ENCODE results near the gene EGFR.

EGFR gene

DNA sequence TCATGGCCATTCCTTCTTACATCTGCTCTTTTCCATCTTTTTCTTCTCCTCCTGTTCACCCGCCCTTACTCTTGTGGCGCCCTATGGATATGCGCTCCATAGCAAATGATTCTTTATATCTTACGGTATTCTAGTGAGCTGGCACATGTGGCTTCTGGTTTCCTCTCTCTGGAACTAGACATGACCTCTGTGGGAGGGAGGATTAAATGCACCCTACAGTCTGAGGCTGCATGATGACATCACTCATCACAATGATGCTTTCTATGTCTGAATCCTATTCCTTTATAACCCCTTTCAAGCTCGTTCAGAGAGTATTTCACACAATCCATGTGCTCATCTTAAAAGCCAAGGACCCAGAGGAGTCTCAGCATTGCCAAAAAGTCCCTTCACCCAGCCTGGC is 153.3 kb downstream of the EGFR start:
- DNase-seq (ENCODE audit: low read depth in 3 of 3), result no peak

DNA sequence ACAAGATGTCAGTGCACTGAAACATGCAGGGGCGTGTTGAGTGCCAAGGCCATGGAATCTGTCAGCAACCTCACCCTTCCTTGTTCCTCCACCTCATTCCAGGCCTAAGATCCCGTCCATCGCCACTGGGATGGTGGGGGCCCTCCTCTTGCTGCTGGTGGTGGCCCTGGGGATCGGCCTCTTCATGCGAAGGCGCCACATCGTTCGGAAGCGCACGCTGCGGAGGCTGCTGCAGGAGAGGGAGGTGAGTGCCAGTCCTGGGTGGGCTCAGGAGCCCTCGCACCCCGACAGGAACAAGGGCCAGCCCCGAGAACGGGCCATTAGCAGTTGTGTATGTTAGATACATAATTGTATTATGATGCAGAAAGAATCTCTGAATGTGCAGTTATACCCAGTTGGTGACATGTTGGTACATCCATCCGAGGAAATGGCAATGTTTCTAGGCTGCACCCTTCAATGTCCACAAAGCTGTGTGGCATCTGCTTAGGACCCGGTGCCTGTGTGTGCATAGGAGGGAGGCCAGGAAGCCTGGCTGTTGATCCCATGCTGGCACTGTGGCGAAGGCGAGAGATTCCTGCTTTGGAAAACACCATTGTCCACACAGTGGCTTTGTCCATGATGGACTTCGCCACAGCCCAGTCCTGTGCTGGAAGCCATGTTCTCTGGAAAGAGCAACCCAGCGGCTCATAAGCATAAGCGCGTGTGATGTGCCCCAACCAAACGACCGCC is 154.2 kb downstream of the EGFR start:
- no peak for DNase-seq (ENCODE audit: low read depth in 3 of 3)

DNA sequence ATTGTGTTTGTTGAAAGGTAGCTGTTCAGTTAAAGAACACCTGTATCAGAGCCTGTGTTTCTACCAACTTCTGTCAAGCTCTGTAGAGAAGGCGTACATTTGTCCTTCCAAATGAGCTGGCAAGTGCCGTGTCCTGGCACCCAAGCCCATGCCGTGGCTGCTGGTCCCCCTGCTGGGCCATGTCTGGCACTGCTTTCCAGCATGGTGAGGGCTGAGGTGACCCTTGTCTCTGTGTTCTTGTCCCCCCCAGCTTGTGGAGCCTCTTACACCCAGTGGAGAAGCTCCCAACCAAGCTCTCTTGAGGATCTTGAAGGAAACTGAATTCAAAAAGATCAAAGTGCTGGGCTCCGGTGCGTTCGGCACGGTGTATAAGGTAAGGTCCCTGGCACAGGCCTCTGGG is 154.9 kb downstream of the EGFR start:
- DNase-seq (ENCODE audit: low read depth in 3 of 3), result no peak

DNA sequence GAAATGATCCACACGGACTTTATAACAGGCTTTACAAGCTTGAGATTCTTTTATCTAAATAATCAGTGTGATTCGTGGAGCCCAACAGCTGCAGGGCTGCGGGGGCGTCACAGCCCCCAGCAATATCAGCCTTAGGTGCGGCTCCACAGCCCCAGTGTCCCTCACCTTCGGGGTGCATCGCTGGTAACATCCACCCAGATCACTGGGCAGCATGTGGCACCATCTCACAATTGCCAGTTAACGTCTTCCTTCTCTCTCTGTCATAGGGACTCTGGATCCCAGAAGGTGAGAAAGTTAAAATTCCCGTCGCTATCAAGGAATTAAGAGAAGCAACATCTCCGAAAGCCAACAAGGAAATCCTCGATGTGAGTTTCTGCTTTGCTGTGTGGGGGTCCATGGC is 155.6 kb downstream of the EGFR start:
- no peak for DNase-seq (ENCODE audit: low read depth in 3 of 3)

DNA sequence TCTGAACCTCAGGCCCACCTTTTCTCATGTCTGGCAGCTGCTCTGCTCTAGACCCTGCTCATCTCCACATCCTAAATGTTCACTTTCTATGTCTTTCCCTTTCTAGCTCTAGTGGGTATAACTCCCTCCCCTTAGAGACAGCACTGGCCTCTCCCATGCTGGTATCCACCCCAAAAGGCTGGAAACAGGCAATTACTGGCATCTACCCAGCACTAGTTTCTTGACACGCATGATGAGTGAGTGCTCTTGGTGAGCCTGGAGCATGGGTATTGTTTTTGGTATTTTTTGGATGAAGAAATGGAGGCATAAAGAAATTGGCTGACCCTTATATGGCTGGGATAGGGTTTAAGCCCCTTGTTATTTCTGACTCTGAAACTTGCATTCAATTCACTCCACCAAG is 156.0 kb downstream of the EGFR start:
- DNase-seq (ENCODE audit: low read depth in 3 of 3), result no peak

DNA sequence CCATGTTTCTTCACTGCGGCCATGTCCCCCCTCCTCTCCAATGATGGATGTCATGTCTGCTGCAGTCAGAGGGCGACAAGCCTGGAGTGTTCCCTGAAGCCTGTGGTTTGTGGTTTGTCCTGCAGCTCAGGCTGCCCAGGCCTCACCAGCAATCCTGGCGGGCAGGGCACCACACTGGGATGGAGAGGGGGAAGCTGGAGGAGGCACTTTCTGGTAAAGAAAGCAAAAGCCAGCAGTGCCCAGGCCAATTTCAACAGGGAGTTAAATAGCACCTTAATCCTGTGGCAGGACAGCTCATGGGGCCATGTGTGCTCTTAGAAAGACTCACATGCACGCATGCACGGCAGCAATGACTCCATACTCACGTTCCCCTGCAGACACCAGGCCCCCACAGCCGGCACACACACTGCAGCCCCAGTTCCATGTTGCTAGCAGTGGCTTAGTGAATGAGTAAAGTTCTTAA is 158.3 kb downstream of the EGFR start:
- no peak for DNase-seq (ENCODE audit: low read depth in 3 of 3)

DNA sequence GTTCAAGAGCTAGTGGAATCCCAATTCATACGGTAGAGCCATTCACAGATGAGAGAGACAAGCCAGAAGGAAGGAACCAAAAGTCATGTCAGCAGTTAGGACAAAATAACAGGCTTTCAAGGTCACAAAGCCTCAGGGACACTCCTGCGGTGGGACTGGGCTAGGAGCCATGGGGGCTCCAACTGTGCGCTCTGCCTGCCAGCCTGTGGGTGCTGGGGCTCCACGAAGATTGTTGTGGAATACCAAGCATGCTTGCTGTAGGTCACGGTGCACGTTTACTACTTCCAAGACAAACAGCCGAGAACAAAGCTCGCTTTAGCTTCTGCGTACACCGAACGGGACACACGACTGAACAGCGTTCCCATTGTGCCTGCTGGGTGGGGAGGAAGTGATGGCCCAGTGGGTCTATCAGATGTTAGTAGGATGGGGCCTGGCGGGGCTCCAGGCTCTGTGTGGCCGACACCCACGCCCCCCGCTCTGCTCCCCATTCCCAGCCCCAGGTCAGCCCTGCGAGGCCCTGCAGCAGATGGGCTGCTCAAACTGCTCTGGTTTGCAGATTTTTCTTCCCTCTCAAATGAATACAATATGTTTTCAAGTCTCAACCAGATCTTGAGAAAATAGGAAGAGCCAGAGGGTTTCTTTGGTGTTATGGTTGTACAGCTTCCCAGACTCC is 158.9 kb downstream of the EGFR start:
- no peak for DNase-seq (ENCODE audit: low read depth in 3 of 3)

DNA sequence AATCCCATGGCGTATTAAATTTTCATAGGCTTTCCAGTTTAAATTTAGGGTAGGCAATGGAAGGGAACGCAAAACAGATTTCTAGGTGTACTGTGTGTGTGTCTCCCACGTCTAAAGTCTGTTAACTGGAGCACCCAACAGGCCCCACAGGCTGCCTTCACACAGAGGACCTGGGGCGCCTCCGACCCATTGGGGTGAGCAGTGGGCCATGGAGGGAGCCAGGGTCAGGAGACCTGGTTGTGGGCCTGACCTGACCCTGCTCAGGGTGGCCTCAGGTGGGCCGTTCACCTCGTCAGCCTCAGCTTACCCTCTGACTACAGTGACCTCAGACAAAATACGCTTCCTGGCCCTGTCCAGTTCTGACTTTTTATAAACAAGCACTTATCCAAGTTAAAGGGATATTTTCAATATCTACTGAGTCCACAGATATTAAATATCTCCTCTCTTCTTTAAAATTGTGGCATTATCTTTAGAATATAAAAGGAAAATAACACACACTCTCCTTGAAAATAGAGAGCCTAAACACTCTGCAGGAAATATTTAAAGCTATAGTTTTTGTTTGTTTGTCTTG is 159.6 kb downstream of the EGFR start:
- DNase-seq (ENCODE audit: low read depth in 3 of 3), result no peak

DNA sequence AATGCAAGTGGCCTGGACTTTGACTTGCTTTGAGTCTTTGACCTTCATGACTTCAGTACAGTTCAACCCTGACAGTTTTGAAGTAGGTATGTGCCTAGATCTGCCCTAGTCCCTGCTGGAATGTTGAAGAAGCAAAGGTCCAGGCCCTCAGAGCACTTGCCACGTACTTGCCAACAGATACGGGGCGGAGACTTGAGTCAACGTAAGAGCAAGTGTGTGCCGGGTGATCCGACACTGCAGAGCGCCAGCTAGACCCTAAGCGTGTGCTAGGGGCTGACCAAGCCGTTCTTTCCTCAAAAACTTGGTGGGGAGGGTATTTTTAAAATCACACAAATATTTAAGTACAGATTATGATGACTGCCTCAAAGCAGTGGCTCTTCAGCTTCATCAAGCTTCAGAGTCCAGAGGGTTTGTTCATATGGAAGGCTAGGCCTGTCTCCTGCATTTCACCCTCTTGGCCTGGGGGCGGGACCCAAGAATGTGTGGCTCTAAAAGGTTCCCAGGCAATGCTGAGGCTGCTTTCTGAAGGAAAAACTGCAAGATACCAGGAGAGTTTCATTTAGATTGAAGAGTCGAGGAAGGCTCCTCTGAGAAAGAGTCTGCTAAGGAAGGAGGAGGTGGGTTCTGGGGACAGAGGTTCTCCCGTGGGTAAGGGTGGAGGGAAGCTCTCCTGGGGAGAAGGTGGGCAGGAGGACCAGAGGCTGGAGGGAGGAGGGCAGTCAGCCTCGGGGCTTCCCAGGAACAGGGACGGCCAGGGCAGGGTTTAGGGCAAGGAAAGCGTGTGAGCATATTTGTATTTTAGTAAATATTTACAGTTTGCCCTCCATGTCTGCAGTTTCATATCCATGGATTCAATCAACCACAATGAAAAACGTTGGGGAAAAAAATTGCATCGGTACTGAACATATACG is 160.3 kb downstream of the EGFR start:
- DNase-seq (ENCODE audit: low read depth in 3 of 3), result no peak

DNA sequence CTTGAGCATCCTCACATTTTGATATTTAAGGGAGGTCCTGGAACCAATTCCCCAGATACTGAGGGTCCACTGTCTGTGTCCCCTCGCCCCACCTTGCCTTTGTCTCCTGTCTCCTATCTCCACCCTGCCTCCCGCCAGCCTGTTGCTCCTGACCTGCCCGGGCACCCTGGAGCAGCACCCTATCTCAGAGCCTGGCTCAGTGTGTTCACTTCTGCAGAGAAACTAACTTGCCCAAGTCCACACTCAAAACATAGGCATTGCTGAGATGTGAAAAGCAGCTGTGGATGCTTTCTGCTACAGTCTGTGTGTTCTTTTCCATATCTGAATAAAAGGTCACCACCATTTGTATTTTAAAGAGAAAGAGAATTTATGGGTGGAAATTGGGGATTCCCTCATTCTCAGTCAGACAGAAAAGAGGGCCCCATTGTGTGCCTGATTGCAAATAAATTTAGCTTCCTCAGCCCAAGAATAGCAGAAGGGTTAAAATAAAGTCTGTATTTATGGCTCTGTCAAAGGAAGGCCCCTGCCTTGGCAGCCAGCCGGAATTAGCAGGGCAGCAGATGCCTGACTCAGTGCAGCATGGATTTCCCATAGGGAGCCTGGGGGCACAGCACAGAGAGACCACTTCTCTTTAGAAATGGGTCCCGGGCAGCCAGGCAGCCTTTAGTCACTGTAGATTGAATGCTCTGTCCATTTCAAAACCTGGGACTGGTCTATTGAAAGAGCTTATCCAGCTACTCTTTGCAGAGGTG is 161.3 kb downstream of the EGFR start:
- no peak for DNase-seq (ENCODE audit: low read depth in 3 of 3)

DNA sequence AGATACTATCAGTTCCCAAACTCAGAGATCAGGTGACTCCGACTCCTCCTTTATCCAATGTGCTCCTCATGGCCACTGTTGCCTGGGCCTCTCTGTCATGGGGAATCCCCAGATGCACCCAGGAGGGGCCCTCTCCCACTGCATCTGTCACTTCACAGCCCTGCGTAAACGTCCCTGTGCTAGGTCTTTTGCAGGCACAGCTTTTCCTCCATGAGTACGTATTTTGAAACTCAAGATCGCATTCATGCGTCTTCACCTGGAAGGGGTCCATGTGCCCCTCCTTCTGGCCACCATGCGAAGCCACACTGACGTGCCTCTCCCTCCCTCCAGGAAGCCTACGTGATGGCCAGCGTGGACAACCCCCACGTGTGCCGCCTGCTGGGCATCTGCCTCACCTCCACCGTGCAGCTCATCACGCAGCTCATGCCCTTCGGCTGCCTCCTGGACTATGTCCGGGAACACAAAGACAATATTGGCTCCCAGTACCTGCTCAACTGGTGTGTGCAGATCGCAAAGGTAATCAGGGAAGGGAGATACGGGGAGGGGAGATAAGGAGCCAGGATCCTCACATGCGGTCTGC is 162.2 kb downstream of the EGFR start:
- no peak for DNase-seq (ENCODE audit: low read depth in 3 of 3)

DNA sequence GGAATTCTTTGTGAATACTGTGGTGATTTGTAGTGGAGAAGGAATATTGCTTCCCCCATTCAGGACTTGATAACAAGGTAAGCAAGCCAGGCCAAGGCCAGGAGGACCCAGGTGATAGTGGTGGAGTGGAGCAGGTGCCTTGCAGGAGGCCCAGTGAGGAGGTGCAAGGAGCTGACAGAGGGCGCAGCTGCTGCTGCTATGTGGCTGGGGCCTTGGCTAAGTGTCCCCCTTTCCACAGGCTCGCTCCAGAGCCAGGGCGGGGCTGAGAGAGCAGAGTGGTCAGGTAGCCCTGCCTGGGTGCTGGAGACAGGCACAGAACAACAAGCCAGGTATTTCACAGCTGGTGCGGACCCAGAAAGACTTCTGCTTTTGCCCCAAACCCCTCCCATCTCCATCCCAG is 162.9 kb downstream of the EGFR start:
- no peak for DNase-seq (ENCODE audit: low read depth in 3 of 3)

DNA sequence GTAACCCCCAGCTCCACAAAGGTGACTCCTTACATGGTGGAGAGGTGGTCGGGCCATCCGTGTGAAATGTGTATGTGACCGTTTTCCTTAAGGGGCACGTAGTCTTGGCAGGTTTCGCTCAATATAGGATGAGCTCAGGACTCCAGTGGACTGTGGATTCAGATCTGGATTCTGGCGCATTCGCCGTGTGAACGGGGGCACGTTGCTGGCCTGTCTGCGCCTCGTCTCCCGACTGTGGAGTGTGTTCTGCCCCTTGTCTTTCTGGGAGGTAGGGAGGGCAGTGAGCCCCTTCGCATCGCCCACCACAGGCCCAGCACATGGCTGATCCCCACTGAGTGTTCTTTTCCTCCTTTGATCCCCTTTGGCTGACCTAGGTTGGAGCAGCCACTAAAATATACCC is 165.1 kb downstream of the EGFR start:
- no peak for DNase-seq (ENCODE audit: low read depth in 3 of 3)

DNA sequence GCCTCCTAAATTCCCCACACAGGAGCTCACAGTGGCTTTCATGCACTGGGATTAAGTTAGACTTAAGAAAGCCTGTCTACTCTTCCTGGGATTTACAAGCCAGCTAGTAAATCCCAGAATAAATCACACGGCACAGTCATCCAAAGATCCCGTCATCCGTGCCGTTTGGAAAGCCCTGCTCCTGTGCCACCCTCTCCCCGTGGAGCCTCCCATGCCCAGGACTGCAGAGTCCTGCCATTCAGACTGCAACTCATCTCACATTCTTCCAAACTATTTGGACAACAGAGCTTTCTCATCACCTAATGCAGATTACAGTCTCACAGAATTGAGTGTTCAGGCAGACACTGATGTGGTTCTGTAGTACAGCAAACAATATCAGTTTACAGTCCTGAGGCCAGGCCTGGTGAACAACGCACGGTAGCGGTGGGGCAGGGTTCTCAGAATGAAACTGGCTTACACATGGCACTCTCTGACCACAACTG is 166.5 kb downstream of the EGFR start:
- DNase-seq (ENCODE audit: low read depth in 3 of 3), result no peak

DNA sequence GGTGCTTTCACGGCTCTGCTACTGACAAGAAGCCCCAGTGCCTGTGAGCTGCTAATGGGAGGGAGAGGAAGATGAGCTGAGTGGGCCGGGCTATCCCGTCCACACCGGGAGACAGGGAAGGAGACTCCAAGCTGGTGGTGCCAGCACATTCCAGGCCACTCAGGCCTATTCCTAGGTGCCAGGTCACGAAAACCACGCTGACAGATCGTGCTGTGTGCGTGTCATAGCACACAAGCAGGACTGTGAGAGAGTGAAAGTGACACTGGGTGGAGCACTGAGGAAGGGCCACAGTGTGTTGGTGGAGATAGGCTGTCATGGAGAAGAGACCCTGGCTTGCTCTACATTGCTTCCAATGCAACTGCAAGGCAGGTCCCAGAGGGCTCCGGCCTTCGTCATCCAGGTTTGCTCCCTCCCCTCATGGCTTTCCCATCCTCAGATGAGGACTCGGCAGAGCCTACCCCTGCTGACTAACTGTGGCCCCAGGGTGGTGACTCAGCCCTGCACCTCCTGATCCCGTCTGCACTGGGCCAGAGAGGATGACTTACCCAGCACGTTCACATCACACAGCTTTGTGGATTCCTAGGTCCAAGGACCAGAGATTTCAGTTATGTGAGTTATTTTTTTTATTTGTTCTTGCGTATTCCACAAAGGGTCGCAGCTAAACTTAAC is 167.3 kb downstream of the EGFR start:
- no peak for DNase-seq (ENCODE audit: low read depth in 3 of 3)

DNA sequence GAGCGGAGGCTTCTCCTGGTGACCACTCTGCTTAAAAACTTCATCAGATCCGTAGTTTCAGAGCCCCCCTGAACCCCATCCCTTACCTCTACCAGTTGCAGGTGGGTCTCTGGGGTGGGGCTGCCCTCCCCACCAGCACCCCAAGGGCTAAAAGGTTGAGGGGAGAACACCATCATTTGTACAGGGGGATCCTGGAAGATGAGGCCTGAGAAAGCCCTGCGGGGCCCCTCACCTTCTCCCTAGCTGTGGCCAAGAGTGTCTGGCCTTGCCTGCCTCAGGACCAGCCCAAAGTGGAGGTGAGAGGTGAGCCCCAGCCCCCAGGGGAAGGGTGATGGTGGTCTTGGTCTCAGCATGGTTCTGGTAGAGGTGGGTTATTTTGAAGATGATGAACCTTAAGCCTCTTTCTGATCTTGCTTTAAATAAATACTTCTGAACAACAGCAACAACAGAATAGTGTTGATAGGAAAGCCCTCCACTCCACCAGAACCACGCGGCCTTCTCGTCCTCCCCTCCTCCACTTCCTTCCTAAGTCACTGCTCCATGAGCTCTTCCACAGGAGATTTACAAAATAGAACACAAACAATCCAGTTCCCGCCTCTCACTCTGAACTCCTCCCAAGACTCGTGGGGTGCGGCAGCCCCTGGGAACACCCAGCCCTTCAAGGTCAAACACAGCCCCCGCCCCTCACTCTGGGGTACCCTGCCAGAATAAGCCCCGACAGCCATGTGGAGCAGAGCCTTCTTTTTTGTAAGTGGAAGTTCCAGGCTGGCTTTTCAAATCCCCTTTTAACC is 169.1 kb downstream of the EGFR start:
- DNase-seq (ENCODE audit: low read depth in 3 of 3), result no peak

DNA sequence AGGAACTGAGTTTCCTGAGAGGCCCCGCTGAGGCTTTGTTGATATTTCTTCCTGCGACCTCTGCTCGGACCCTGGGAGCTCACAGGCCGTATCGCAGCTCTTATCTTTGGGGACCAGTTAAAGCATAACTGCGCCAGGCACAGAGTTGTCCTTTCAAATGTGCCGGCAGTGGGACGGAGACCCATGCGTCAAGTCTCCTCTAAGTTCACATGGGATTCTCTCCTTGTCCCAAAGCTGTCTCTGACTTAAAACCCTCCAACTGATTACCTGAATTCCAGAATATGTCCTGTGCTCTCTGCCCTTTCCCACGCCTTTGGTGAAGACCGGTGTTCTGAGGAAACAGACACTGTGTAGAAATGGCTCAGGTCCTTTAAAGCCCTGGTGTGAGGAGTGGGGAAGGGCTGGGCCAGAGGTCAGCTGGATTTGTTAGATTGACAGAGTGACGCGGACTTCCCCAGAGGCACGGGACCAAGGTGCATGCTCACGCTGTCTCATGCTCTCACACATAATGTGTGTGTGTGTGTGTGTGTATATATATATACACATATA is 169.8 kb downstream of the EGFR start:
- no peak for DNase-seq (ENCODE audit: low read depth in 3 of 3)

DNA sequence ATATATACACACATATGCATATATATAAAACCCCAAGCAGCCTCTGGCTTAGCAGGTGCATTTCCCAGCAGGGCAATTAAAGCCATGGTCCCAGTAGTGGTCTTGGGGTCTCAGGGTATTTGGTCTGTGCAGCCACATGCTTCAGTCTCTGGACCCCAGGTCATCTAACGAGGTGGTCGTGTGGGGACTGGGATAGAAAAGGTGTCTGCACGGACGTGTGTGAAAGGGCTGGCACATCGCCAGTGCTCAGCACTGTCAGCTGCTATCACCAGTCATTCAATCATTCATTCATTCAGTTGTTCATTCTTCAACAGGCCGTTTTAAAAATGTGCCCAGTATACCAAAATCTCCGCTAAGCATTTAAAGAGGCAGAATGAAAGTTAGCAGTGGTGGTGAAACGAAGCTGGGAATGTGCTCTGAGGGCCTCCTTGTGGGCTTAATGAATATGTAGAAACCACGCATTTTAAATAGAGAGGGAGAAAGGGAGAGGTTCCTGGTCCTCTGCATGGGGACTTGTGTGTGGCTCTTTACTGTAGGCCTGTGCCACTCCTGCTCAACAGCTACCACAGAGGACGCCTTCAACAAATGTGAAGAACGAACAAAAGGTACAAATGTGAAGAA is 170.4 kb downstream of the EGFR start:
- DNase-seq (ENCODE audit: low read depth in 3 of 3), result no peak

All from stimulated activated CD4-positive, alpha-beta T cell treated with anti-CD3 and anti-CD28 coated beads, TNF-alpha, amount 100 ng/mL, for 24 hours (primary cell).